Stimulated activated CD8-positive, alpha-beta memory T cell treated with anti-CD3 and anti-CD28 coated beads, Interleukin-2, amount 100 ng/mL, for 1 hour (primary cell): Measurements from ENCODE around the gene RHOXF2.
"Not testable (repeated sequence)": the region's sequence is repeated elsewhere in the genome, so short reads cannot be mapped to it uniquely, and the experiment has no call there.

ENCODE experiments used
- DNase-seq, 2 donors: peaks; one replicate each; pipeline ENCODE4 v3.0.0-alpha.2; 2020; ENCODE audit warnings: low read depth in 2 of 2

The RHOXF2 gene

GRCh38 chrX:120158313-120158712 is at the start of gene RHOXF2:
Gene RHOXF2, plus strand, starts transcription at chrX:120158613. Its CDS starts 138 bp downstream, at chrX:120158751.
- DNase-seq = not testable (repeated sequence)

- no peak for DNase-seq
Observed at GRCh38 chrX:120109378-120109777, 49.0 kb upstream of the RHOXF2 start.

- no peak for DNase-seq
Observed at GRCh38 chrX:120111611-120112010, 46.8 kb upstream of the RHOXF2 start.

GRCh38 chrX:120115438-120115963 is 42.9 kb upstream of the RHOXF2 start, which contains the start of gene RHOXF1:
Gene RHOXF1, minus strand, starts transcription at chrX:120115913. Its CDS starts 51 bp downstream, at chrX:120115862.
- DNase-seq = no peak

GRCh38 chrX:120120223-120120622 is 38.2 kb upstream of the RHOXF2 start:
- DNase-seq = no peak

GRCh38 chrX:120125444-120125843 is 33.0 kb upstream of the RHOXF2 start:
- DNase-seq = no peak

- DNase-seq = not testable (repeated sequence)
Observed at GRCh38 chrX:120128306-120128846, 30.0 kb upstream of the RHOXF2 start.

GRCh38 chrX:120136128-120136527 is 22.3 kb upstream of the RHOXF2 start:
- DNase-seq = no peak

GRCh38 chrX:120136840-120137239 is 21.6 kb upstream of the RHOXF2 start:
- no peak for DNase-seq

GRCh38 chrX:120137439-120137838 is 21.0 kb upstream of the RHOXF2 start:
- DNase-seq = no peak

GRCh38 chrX:120140293-120140981 is 18.0 kb upstream of the RHOXF2 start:
- no peak for DNase-seq

GRCh38 chrX:120144178-120144844 is 14.1 kb upstream of the RHOXF2 start:
- DNase-seq = no peak

- no peak for DNase-seq
Observed at GRCh38 chrX:120145295-120145925, 13.0 kb upstream of the RHOXF2 start.

GRCh38 chrX:120146323-120146722 is 12.1 kb upstream of the RHOXF2 start:
- DNase-seq = not testable (repeated sequence)

- DNase-seq = no peak
Observed at GRCh38 chrX:120147537-120147936, 10.9 kb upstream of the RHOXF2 start.

GRCh38 chrX:120150109-120150744 is 8.2 kb upstream of the RHOXF2 start:
- DNase-seq = not testable (repeated sequence)

- DNase-seq = not testable (repeated sequence)
Observed at GRCh38 chrX:120159086-120159485, 673 bp downstream of the RHOXF2 start.

- not testable (repeated sequence) for DNase-seq
Observed at GRCh38 chrX:120193254-120193653, 34.8 kb downstream of the RHOXF2 start.

GRCh38 chrX:120193720-120194119 is 35.3 kb downstream of the RHOXF2 start:
- DNase-seq = not testable (repeated sequence)

- DNase-seq = not testable (repeated sequence)
Observed at GRCh38 chrX:120195786-120196185, 37.4 kb downstream of the RHOXF2 start.

- DNase-seq = not testable (repeated sequence)
Observed at GRCh38 chrX:120196626-120197283, 38.3 kb downstream of the RHOXF2 start.
